ENCODE data around the gene MRPL21. TPM values are rescaled to one million over a fixed set of nuclear protein-coding genes. Genes with fewer than 3 reads are reported as not detected.

The MRPL21 gene
- total RNA-seq, 1 experiment from 2014 or later = 126 TPM

GRCh38 chr11:68948935-68949334 lies 45.3 kb upstream of the MRPL21 start:
- Histone ChIP-seq H3K27ac (ENCODE audit: low read depth, low read length, poor library complexity, severe bottlenecking) (no peak overlapping the region), H3K4me3 (ENCODE audit: low read depth, low read length, poor library complexity, severe bottlenecking) (no peak overlapping the region), H3K9me3 (ENCODE audit: low read depth, low read length, poor library complexity, severe bottlenecking) (no peaks in the 10 kb centered on the region), H3K36me3 (ENCODE audit: insufficient read depth, low read length, poor library complexity, severe bottlenecking) (no peaks in the 10 kb centered on the region), H3K4me1 (ENCODE audit: insufficient read depth, low read length, poor library complexity, severe bottlenecking) (no peaks in the 10 kb centered on the region), H3K27me3 (replicated peaks; ENCODE audit: insufficient read depth, low read depth, low read length, poor library complexity) (no peaks in the 10 kb centered on the region)
- POLR2A ChIA-PET (ENCODE audit: low non-redundant PET) = no interaction called here
- CTCF ChIA-PET = no interaction called here
- TF ChIP-seq EZH2 (IDR thresholded peaks at IDR 0.05; ENCODE audit: borderline replicate concordance, low read depth, low read length, poor library complexity, severe bottlenecking) = no peak
- no peak for TF ChIP-seq CTCF (conservative IDR thresholded peaks at IDR 0.05; ENCODE audit: low read depth, low read length)
- intact Hi-C loops (cut with micrococcal nuclease; ENCODE audit: unreplicated experiment) = no loop called here
- DNase-seq (ENCODE audit: low spot score) = no peak
- no TSS peak for BruUV-seq (replicated peaks)

- H3K27ac ChIP-seq (ENCODE audit: low read depth, low read length, poor library complexity, severe bottlenecking) = no peak overlapping the region
- H3K36me3 ChIP-seq (ENCODE audit: insufficient read depth, low read length, poor library complexity, severe bottlenecking) = no peaks in the 10 kb centered on the region
- no TSS peak for BruUV-seq (replicated peaks)
- no peak overlapping the region for H3K4me3 ChIP-seq (ENCODE audit: low read depth, low read length, poor library complexity, severe bottlenecking)
- H3K27me3 ChIP-seq (replicated peaks; ENCODE audit: insufficient read depth, low read depth, low read length, poor library complexity) = no peaks in the 10 kb centered on the region
- no peaks in the 10 kb centered on the region for H3K9me3 ChIP-seq (ENCODE audit: low read depth, low read length, poor library complexity, severe bottlenecking)
- no peaks in the 10 kb centered on the region for H3K4me1 ChIP-seq (ENCODE audit: insufficient read depth, low read length, poor library complexity, severe bottlenecking)
- CTCF ChIA-PET = no interaction called here
- POLR2A ChIA-PET (ENCODE audit: low non-redundant PET) = no interaction called here
- intact Hi-C loops (cut with micrococcal nuclease; ENCODE audit: unreplicated experiment) = no loop called here
- no peak for DNase-seq (ENCODE audit: low spot score)
- TF ChIP-seq CTCF (conservative IDR thresholded peaks at IDR 0.05; ENCODE audit: low read depth, low read length) = no peak
- no peak for TF ChIP-seq EZH2 (IDR thresholded peaks at IDR 0.05; ENCODE audit: borderline replicate concordance, low read depth, low read length, poor library complexity, severe bottlenecking)
These were observed 44.9 kb upstream of the MRPL21 start for GRCh38 chr11:68948496-68948895.

- ChIA-PET POLR2A (ENCODE audit: low non-redundant PET) (no interaction called here), CTCF (no interaction called here)
- H3K27ac ChIP-seq (ENCODE audit: low read depth, low read length, poor library complexity, severe bottlenecking) = no peak overlapping the region
- H3K36me3 ChIP-seq (ENCODE audit: insufficient read depth, low read length, poor library complexity, severe bottlenecking) = no peaks in the 10 kb centered on the region
- no peak for DNase-seq (ENCODE audit: low spot score)
- no TSS peak for BruUV-seq (replicated peaks)
- no peaks in the 10 kb centered on the region for H3K4me1 ChIP-seq (ENCODE audit: insufficient read depth, low read length, poor library complexity, severe bottlenecking)
- H3K27me3 ChIP-seq (replicated peaks; ENCODE audit: insufficient read depth, low read depth, low read length, poor library complexity) = no peaks in the 10 kb centered on the region
- TF ChIP-seq EZH2 (IDR thresholded peaks at IDR 0.05; ENCODE audit: borderline replicate concordance, low read depth, low read length, poor library complexity, severe bottlenecking) = no peak
- TF ChIP-seq CTCF (conservative IDR thresholded peaks at IDR 0.05; ENCODE audit: low read depth, low read length) = no peak
- intact Hi-C loops (cut with micrococcal nuclease; ENCODE audit: unreplicated experiment) = no loop called here
- no peaks in the 10 kb centered on the region for H3K9me3 ChIP-seq (ENCODE audit: low read depth, low read length, poor library complexity, severe bottlenecking)
- no peak overlapping the region for H3K4me3 ChIP-seq (ENCODE audit: low read depth, low read length, poor library complexity, severe bottlenecking)
These were observed 43.5 kb upstream of the MRPL21 start for GRCh38 chr11:68947151-68947550.

Data from A673 (cell line).